Endodermal cell (in vitro differentiated cells): ENCODE data around the gene DNAJB12. TPM values are rescaled to one million over a fixed set of nuclear protein-coding genes. Genes with fewer than 3 reads are reported as not detected.
"Not testable (repeated sequence)": the region's sequence is repeated elsewhere in the genome, so short reads cannot be mapped to it uniquely, and the experiment has no call there.

Source experiments
- DNase-seq: peaks from one replicate; pipeline ENCODE4 v3.0.0-alpha.2; 2017
- H3K27ac ChIP-seq: 2 replicates; pipeline ENCODE4 v1.5.1; 2013; ENCODE audit warnings: mild to moderate bottlenecking, low read depth, low read length, moderate library complexity
- H3K27me3 ChIP-seq: 2 replicates; pipeline ENCODE4 v1.6.1; 2013; ENCODE audit warnings: mild to moderate bottlenecking, low read length, moderate library complexity; ENCODE audit not compliant: insufficient read depth, control insufficient read depth, poor library complexity, severe bottlenecking
- H3K36me3 ChIP-seq: 2 replicates; pipeline ENCODE4 v1.7.0; 2013; ENCODE audit warnings: mild to moderate bottlenecking, low read length, moderate library complexity; ENCODE audit not compliant: control insufficient read depth, insufficient read depth
- H3K4me1 ChIP-seq: one replicate; pipeline ENCODE4 v1.7.0; 2013; ENCODE audit warnings: low read length; ENCODE audit not compliant: control insufficient read depth, insufficient read depth
- H3K4me3 ChIP-seq: 2 replicates; pipeline ENCODE4 v1.5.1; 2013; ENCODE audit warnings: mild to moderate bottlenecking, low read length, moderate library complexity
- H3K9ac ChIP-seq: 2 replicates; pipeline ENCODE4 v1.6.1; 2013; ENCODE audit warnings: mild to moderate bottlenecking, low read length, moderate library complexity; ENCODE audit not compliant: poor library complexity, severe bottlenecking; ENCODE audit errors: extremely low read depth
- H3K9me3 ChIP-seq: 2 replicates; pipeline ENCODE4 v1.6.1; 2013; ENCODE audit warnings: mild to moderate bottlenecking, low read length, moderate library complexity; ENCODE audit not compliant: control insufficient read depth
- H3K27ac Mint-ChIP-seq: 2 replicates; pipeline ENCODE4 v1.8.0; 2020; ENCODE audit warnings: mixed read lengths
- H3K27me3 Mint-ChIP-seq: 2 replicates; pipeline ENCODE4 v1.8.0; 2021; ENCODE audit warnings: mild to moderate bottlenecking, mixed read lengths; ENCODE audit not compliant: insufficient read depth
- H3K36me3 Mint-ChIP-seq: 2 replicates; pipeline ENCODE4 v1.8.0; 2020; ENCODE audit warnings: low read depth, mixed read lengths
- H3K4me1 Mint-ChIP-seq: 2 replicates; pipeline ENCODE4 v1.8.0; 2020; ENCODE audit warnings: mixed read lengths
- H3K4me3 Mint-ChIP-seq: 2 replicates; pipeline ENCODE4 v1.8.0; 2020; ENCODE audit warnings: mild to moderate bottlenecking, moderate library complexity, mixed read lengths
- H3K9me3 Mint-ChIP-seq: 2 replicates; pipeline ENCODE4 v1.8.0; 2020; ENCODE audit warnings: mild to moderate bottlenecking, mixed read lengths
- WGBS, 2 experiments: methylation state at CpG; one replicate each; pipeline versions ENCODE4 v1.1.5 to v1.1.7; 2013; ENCODE audit warnings: missing lambda C conversion rate in 2 of 2, mixed read lengths in 1 of 2; ENCODE audit not compliant: insufficient coverage in 1 of 2, insufficient read length in 1 of 2; 5-methylcytosine and 5-hydroxymethylcytosine counted together
- total RNA-seq, 2 donors: library from RNA; stranded (reverse); fragmentation: NEBNext Ultra II Directional in 1 of 2; extraction: Animal tissue kit (Norgen Biotek cat#: 25700) in 1 of 2; gene quantifications; 2 replicates in 1 of 2; 3 replicates in 1 of 2; pipeline ENCODE4 v1.2.1, GENCODE V29; 2021
- TF ChIP-seq, protein P1 (sequence below): fragments of 200-600 bp; sonication (generic); conservative IDR thresholded peaks from 2 replicates; pipeline ENCODE4 v1.5.0; 2021; ENCODE audit warnings: antibody characterized with exemption, mild to moderate bottlenecking

The DNAJB12 gene
- total RNA-seq, 2 donors from 2014 or later, result 22.6 to 27.5 TPM

DNA sequence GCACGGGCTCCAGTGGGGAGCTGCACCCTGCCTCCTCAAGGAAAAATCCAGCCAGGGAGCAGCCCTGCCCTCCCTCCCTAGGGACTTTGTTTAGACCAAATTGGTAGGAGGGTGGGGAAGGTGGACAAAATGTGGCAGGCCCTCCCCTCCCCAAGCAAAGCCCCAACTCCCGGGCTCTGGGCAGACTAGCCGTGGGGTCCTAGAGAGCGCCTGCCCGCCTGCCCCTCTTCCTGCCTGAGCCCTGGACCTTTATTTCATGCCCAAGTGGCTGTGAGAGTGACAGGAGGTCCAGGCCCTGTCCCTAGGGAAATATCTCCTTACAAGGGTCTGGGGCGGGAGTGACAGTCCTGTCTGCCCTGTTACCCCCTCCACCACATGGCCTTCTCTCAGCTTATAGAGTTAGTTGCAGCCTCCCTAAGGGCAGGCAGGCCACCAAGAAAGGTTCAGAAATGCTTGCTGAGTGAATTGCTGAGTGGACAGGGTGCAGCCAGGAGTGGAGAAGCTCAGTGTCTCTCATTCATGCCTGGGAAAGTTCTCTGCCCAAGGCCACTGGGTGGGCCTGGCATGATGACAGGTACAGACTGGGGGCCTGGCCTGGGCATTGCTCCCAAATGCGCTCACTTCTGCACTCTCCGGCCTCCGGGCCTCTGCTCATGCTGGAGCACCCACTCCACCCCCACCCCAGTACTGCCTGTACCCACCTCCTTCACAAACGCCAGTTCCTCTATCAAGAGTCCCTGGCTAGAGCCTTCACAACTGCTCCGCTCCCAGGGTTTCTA lies 25.2 kb downstream of the DNAJB12 start:
- Mint-ChIP-seq H3K36me3 (peaks cover 7% of the 10 kb centered on the region), H3K27ac (no peak overlapping the region), H3K4me3 (no peak overlapping the region), H3K9me3 (no peaks in the 10 kb centered on the region), H3K27me3 (no peaks in the 10 kb centered on the region), H3K4me1 (peaks cover 11% of the 10 kb centered on the region)
- Histone ChIP-seq H3K9ac (no peak overlapping the region), H3K27me3 (no peaks in the 10 kb centered on the region), H3K27ac (peak overlapping the region; percentile 66), H3K36me3 (no peaks in the 10 kb centered on the region), H3K4me1 (peaks cover 2% of the 10 kb centered on the region), H3K9me3 (no peaks in the 10 kb centered on the region), H3K4me3 (no peak overlapping the region)
- peak; percentile 64 for DNase-seq
- 87 to 92% methylated on average over 7 to 11 of the region's 11 CpGs for WGBS, 2 experiments
- TF ChIP-seq, protein P1, sequence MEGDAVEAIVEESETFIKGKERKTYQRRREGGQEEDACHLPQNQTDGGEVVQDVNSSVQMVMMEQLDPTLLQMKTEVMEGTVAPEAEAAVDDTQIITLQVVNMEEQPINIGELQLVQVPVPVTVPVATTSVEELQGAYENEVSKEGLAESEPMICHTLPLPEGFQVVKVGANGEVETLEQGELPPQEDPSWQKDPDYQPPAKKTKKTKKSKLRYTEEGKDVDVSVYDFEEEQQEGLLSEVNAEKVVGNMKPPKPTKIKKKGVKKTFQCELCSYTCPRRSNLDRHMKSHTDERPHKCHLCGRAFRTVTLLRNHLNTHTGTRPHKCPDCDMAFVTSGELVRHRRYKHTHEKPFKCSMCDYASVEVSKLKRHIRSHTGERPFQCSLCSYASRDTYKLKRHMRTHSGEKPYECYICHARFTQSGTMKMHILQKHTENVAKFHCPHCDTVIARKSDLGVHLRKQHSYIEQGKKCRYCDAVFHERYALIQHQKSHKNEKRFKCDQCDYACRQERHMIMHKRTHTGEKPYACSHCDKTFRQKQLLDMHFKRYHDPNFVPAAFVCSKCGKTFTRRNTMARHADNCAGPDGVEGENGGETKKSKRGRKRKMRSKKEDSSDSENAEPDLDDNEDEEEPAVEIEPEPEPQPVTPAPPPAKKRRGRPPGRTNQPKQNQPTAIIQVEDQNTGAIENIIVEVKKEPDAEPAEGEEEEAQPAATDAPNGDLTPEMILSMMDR, result no peak

DNA sequence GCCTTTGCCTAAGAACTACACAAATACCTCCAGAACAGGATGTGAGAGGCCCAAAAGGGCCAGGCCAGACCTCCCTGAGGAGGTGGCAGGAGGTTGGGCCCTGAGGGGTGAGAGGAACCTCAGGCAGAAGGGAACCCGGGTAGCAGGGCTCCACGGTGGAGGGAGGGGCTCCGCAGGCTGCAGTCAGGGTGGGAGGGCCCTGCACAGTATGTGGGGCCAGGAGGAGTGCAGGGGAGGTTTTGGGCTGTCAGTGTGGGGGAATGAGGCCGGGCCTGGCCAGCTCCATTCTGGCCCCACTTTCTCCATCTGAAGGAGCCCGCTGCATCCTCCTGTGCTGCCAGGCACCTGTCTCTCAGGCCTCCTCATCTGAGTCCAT lies 25.9 kb downstream of the DNAJB12 start:
- Mint-ChIP-seq H3K4me3 (no peak overlapping the region), H3K36me3 (peaks cover 1% of the 10 kb centered on the region), H3K27ac (no peak overlapping the region), H3K27me3 (no peaks in the 10 kb centered on the region), H3K9me3 (no peaks in the 10 kb centered on the region), H3K4me1 (peaks cover 11% of the 10 kb centered on the region)
- Histone ChIP-seq H3K4me1 (no peaks in the 10 kb centered on the region), H3K27me3 (no peaks in the 10 kb centered on the region), H3K9ac (no peak overlapping the region), H3K4me3 (no peak overlapping the region), H3K36me3 (no peaks in the 10 kb centered on the region), H3K27ac (peak overlapping the region; percentile 66), H3K9me3 (no peaks in the 10 kb centered on the region)
- DNase-seq, result no peak
- 60 to 63% methylated on average over 1 to 5 of the region's 5 CpGs for WGBS, 2 experiments
- TF ChIP-seq, protein P1, result no peak

DNA sequence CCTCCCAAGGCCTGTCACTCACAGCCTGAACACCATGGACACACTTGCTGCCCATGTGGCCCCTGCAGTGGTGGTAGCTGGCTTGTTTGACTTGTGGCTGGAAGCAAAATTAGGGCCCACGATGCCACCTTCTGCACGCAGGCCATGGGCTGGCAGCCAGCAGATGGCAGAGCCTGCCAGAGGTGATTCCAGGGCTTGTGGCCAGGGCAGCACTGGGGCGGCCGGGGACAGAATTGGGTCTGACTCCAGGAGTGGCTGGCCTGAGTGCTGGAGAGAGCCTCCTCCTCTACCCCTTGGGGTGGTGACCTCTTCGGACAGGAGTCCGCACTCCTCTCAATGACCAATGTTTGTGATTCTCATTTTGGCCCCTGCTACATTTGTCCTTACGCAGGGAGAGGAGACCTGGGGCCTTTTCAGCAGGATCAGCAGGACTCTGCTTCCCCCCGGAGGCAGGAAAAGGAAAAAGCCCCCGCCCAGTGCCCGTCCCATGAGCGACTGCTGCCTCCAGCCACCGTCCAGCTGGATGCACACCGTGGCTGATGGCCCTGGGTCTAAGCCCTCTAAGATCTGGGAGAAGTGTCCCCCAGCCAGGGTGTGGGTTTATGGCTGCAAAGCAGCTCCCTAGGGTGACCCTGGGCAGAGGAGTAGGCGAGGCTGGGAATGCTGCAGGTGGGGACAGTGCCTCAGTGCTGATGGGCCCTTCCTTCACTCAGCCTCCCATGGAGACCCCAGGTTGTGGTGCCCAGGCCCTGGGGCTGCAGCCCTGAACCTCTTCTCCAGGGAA lies 26.5 kb downstream of the DNAJB12 start:
- no peak overlapping the region for H3K27ac Mint-ChIP-seq
- 53 to 87% methylated on average over 3 to 14 of the region's 14 CpGs for WGBS, 2 experiments
- H3K27me3 ChIP-seq, result no peaks in the 10 kb centered on the region
- no peak overlapping the region for H3K9ac ChIP-seq
- peak; percentile 93 for DNase-seq
- TF ChIP-seq, protein P1, result peak; percentile 89
- no peaks in the 10 kb centered on the region for H3K27me3 Mint-ChIP-seq
- no peaks in the 10 kb centered on the region for H3K9me3 Mint-ChIP-seq
- no peak overlapping the region for H3K4me3 Mint-ChIP-seq
- no peaks in the 10 kb centered on the region for H3K36me3 ChIP-seq
- H3K4me1 ChIP-seq, result no peaks in the 10 kb centered on the region
- H3K9me3 ChIP-seq, result no peaks in the 10 kb centered on the region
- peak overlapping the region; percentile 66 for H3K27ac ChIP-seq
- no peak overlapping the region for H3K4me3 ChIP-seq
- H3K4me1 Mint-ChIP-seq, result peaks cover 9% of the 10 kb centered on the region
- H3K36me3 Mint-ChIP-seq, result no peaks in the 10 kb centered on the region

DNA sequence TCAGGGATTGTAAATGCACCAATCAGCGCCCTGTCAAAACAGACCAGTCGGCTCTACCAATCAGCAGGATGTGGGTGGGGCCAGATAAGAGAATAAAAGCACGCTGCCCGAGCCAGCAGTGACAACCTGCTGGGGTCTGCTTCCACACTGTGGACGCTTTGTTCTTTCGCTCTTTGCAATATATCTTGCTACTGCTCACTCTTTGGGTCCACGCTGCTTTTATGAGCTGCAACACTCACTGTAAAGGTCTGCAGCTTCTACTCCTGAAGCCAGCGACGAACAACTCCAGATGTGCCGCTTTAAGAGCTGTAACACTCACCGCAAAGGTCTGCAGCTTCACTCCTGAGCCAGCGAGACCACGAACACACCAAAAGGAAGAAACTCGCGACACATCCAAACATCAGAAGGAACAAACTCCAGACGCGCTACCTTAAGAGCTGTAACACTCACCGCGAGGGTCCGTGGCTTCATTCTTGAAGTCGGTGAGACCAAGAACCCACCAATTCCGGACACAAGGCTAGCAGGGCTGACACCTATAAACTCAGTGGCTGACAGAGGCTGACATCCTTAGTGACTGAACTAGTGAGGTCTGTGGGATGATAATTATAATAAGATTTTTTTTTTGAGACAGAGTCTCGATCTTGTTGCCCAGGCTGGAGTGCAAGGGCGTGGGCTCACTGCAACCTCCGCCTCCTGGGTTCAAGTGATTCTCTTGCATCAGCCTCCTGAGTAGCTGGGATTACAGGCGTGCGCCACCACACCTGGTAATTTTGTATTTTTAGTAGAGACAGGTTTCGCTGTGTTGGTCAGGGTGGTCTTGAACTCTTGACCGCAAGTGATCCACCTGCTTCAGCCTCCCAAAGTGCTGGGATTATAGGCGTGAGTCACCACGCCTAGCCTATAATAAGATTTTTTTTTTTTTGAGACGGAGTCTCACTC lies 27.8 kb downstream of the DNAJB12 start:
- not testable (repeated sequence) for H3K27ac Mint-ChIP-seq, H3K27ac ChIP-seq, H3K9me3 ChIP-seq, H3K27me3 ChIP-seq, H3K9ac ChIP-seq, H3K36me3 ChIP-seq, H3K4me3 Mint-ChIP-seq, H3K36me3 Mint-ChIP-seq, H3K4me3 ChIP-seq, H3K9me3 Mint-ChIP-seq, H3K4me1 ChIP-seq, H3K27me3 Mint-ChIP-seq, DNase-seq
- H3K4me1 Mint-ChIP-seq, result peaks cover 12% of the 10 kb centered on the region
- 95 to 96% methylated on average over 29 to 32 of the region's 32 CpGs for WGBS, 2 experiments
